Pancreas (tissue), 10 donors: ENCODE data around the gene RXRA. TPM values are rescaled to one million over a fixed set of nuclear protein-coding genes. Genes with fewer than 3 reads are reported as not detected.
A peak's percentile ranks its signal among the peaks of the same experiment; 100 is the strongest.
"Not testable (repeated sequence)": the region's sequence is repeated elsewhere in the genome, so short reads cannot be mapped to it uniquely, and the experiment has no call there.

ENCODE experiments used
- ATAC-seq, 4 donors: fragments of 200-7000 bp; cut with Tn5 transposase; one replicate each; pipeline versions ENCODE4 v1.8.0 to v1.9.1; 2020; ENCODE audit warnings: mild to moderate bottlenecking in 4 of 4, moderate library complexity in 4 of 4
- DNase-seq, 6 donors: peaks; one replicate each; pipeline ENCODE4 v3.0.0-alpha.2; 2020
- FAIRE-seq: peaks from 2 replicates; lab custom pipeline; 2012; peaks lifted over from hg19 to GRCh38; lab: Jason Lieb, UNC
- H3K27ac ChIP-seq, 4 donors: fragments of 200-600 bp; sonication (generic); 1 replicate in 3 of 4; 2 replicates in 1 of 4; pipeline versions ENCODE4 v1.5.0 to v1.8.0; 2020
- H3K27me3 ChIP-seq, 4 donors: fragments of 200-600 bp; one replicate each; pipeline ENCODE4 v1.8.0; 2021
- H3K36me3 ChIP-seq, 3 donors: fragments of 200-600 bp; sonication (generic) in 1 of 3; one replicate each; pipeline versions ENCODE4 v1.5.0 to v1.8.0; 2020 to 2021
- H3K4me1 ChIP-seq, 3 donors: fragments of 200-600 bp; one replicate each; pipeline ENCODE4 v1.8.0; 2021
- H3K4me3 ChIP-seq, 4 donors: fragments of 200-600 bp; sonication (generic) in 2 of 4; one replicate each; pipeline versions ENCODE4 v1.5.0 to v1.8.0; 2020 to 2021
- H3K9me3 ChIP-seq, 4 donors: fragments of 200-600 bp; one replicate each; pipeline ENCODE4 v1.8.0; 2021
- CTCF ChIP-seq, 4 donors: fragments of 200-600 bp; sonication (generic) in 3 of 4; IDR thresholded peaks; one replicate each; pipeline versions ENCODE4 v1.5.0 to v1.8.0; 2021; ENCODE audit warnings: antibody characterized with exemption in 4 of 4
- WGBS, 2 donors: extraction: QIAGEN DNeasy Blood & Tissue Kit; methylation state at CpG; one replicate each; pipeline ENCODE4 v1.1.7; 2013; 5-methylcytosine and 5-hydroxymethylcytosine counted together
- intact Hi-C, 3 donors: fragments of 100-400 bp; cut with DNase I; formaldehyde crosslinking; loops; one replicate each; pipeline versions ENCODE4 v1.11.1 to v1.14.2; 2022
- polyA plus RNA-seq, 2 donors: library from polyadenylated mRNA; stranded (reverse); fragments of 200-250 nt; gene quantifications; one replicate each; pipeline ENCODE4 v1.2.3, GENCODE V29; 2013
- total RNA-seq, 6 donors: library from RNA; stranded (reverse); fragmentation: NEBNext Ultra II Directional in 4 of 6; extraction: Animal tissue kit (Norgen Biotek cat#: 25700) in 4 of 6; gene quantifications; one replicate each; pipeline versions ENCODE4 v1.2.1 to v1.2.4, GENCODE V29; 2021 to 2023
- donor health status: healthy with polysubstance abuse.
- donor health status: DM: no; HTN: no; CAD: no; lungs with moderate emphysema.
- donor health status: DM: no; HTN: no; CAD: no.
- donor health status: control.
- donor health status: control.
- donor health status: Bipolar disorder and iron deficiency.
- donor health status: DM: yes; HTN: yes; CAD: no.
- donor health status: DM: no; HTN: no; CAD: no.
- donor health status: DM: no; HTN: no; CAD: no.
- donor health status: DM: yes; HTN: yes; CAD: no.

RXRA gene
- total and polyA plus RNA-seq, 8 donors = 20.2 to 35.1 (median 22.9) TPM

GRCh38 chr9:134307674-134308638 lies 18.3 kb upstream of the RXRA start:
- H3K9me3 ChIP-seq = no peaks in the 10 kb centered on the region
- H3K27ac ChIP-seq = no peak overlapping the region
- H3K27me3 ChIP-seq = no peaks in the 10 kb centered on the region
- intact Hi-C loops = no loop called here
- no peak overlapping the region for H3K4me3 ChIP-seq
- ATAC-seq (no peak), DNase-seq (peak in 2 of 6 donors; percentile 1 to 30), FAIRE-seq (no peak)
- H3K4me1 ChIP-seq = no peaks in the 10 kb centered on the region
- 57 to 67% methylated on average over 17 of the region's 17 CpGs for WGBS, 2 donors
- no peak for TF ChIP-seq CTCF (IDR thresholded peaks at IDR 0.05)
- H3K36me3 ChIP-seq = no peaks in the 10 kb centered on the region

- H3K27me3 ChIP-seq, H3K9me3 ChIP-seq, H3K4me1 ChIP-seq, H3K36me3 ChIP-seq, intact Hi-C loops, H3K27ac ChIP-seq, ATAC-seq, H3K4me3 ChIP-seq, FAIRE-seq: not testable (repeated sequence)
- DNase-seq = peak in 2 of 6 donors; percentile 5 to 21
- 76 to 84% methylated on average over 14 of the region's 14 CpGs for WGBS, 2 donors
Observed at GRCh38 chr9:134308639-134309220, 17.5 kb upstream of the RXRA start.

- intact Hi-C loops = no loop called here
- ATAC-seq (no peak), FAIRE-seq (no peak), DNase-seq (peak in 2 of 6 donors; percentile 2 to 19)
- Histone ChIP-seq H3K4me3 (no peak overlapping the region), H3K27ac (no peak overlapping the region), H3K27me3 (no peaks in the 10 kb centered on the region), H3K4me1 (no peaks in the 10 kb centered on the region), H3K36me3 (no peaks in the 10 kb centered on the region), H3K9me3 (no peaks in the 10 kb centered on the region)
- 82 to 92% methylated on average over 2 of the region's 2 CpGs for WGBS, 2 donors
- no peak for TF ChIP-seq CTCF (IDR thresholded peaks at IDR 0.05)
Observed at GRCh38 chr9:134313470-134313869, 12.8 kb upstream of the RXRA start.

GRCh38 chr9:134314039-134314949 lies 12.0 kb upstream of the RXRA start:
- no peak for TF ChIP-seq CTCF (IDR thresholded peaks at IDR 0.05)
- no peaks in the 10 kb centered on the region for H3K27me3 ChIP-seq
- DNase-seq (peak in 2 of 6 donors; percentile 11 to 40), FAIRE-seq (no peak), ATAC-seq (no peak)
- H3K4me3 ChIP-seq = no peak overlapping the region
- no peaks in the 10 kb centered on the region for H3K9me3 ChIP-seq
- no peak overlapping the region for H3K27ac ChIP-seq
- H3K36me3 ChIP-seq = no peaks in the 10 kb centered on the region
- intact Hi-C loops = no loop called here
- no peaks in the 10 kb centered on the region for H3K4me1 ChIP-seq
- 88 to 94% methylated on average over 20 of the region's 20 CpGs for WGBS, 2 donors
